ENCODE results near the gene NARS2.

DNA sequence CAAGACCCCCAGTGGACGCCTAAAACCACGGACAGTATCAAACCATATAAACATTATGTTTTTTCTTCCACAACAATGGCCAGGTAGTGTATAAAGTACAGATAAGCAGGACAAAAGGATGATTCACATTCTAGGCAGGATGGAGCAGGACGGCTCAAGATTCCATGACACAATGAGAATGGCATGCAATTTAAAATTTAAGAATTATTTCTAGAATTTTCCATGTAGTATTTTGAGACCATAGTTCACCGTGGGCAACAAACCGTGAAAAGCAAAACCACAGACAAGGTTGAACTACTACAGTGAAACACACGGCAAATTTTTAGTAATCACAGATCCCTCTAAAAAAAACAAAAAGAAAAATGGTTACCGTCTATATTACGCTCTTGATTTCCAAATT, 7.5 kb downstream of the NARS2 start:
- TF ChIP-seq EZH2 (IDR thresholded peaks at IDR 0.05; ENCODE audit: low read length, missing control alignments), result no peak
- TF ChIP-seq, protein P1, sequence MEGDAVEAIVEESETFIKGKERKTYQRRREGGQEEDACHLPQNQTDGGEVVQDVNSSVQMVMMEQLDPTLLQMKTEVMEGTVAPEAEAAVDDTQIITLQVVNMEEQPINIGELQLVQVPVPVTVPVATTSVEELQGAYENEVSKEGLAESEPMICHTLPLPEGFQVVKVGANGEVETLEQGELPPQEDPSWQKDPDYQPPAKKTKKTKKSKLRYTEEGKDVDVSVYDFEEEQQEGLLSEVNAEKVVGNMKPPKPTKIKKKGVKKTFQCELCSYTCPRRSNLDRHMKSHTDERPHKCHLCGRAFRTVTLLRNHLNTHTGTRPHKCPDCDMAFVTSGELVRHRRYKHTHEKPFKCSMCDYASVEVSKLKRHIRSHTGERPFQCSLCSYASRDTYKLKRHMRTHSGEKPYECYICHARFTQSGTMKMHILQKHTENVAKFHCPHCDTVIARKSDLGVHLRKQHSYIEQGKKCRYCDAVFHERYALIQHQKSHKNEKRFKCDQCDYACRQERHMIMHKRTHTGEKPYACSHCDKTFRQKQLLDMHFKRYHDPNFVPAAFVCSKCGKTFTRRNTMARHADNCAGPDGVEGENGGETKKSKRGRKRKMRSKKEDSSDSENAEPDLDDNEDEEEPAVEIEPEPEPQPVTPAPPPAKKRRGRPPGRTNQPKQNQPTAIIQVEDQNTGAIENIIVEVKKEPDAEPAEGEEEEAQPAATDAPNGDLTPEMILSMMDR (conservative IDR thresholded peaks at IDR 0.05 in 1 of 2, IDR thresholded peaks at IDR 0.05 in 1 of 2; ENCODE audit: low read depth in 1 of 2, low read length in 2 of 2), result no peak

Data from fibroblast of lung (primary cell).